CD4-positive, alpha-beta T cell treated with Interleukin-10 for 1 hour (primary cell): ENCODE results near the gene TUB.

Experiments used
- DNase-seq: peaks from one replicate; pipeline ENCODE4 v3.0.0-alpha.2; 2020

TUB gene

GRCh38 chr11:8093931-8094575, 13.0 kb downstream of the TUB start:
- no peak for DNase-seq

- DNase-seq: no peak
Measured at GRCh38 chr11:8094656-8095055, 13.6 kb downstream of the TUB start.

GRCh38 chr11:8095371-8095770, 14.4 kb downstream of the TUB start:
- no peak for DNase-seq

- no peak for DNase-seq
Measured at GRCh38 chr11:8095806-8096522, 15.0 kb downstream of the TUB start.

GRCh38 chr11:8096575-8096974, 15.6 kb downstream of the TUB start:
- no peak for DNase-seq

DNA sequence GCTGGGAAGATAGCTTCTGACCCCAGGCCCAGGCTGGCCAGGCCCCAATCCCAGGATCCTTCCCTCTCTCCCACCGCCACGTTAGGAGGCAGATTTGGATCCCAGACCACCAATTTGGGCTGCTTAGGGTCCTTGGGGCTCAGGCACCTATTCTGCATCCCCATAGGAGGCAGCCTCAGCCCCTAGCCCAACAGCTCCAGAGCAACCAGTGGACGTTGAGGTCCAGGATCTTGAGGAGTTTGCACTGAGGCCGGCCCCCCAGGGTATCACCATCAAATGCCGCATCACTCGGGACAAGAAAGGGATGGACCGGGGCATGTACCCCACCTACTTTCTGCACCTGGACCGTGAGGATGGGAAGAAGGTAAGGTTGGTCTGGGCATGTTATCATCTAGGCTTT, 16.1 kb downstream of the TUB start:
- DNase-seq: no peak

GRCh38 chr11:8097468-8097867, 16.5 kb downstream of the TUB start:
- no peak for DNase-seq

- no peak for DNase-seq
Measured at GRCh38 chr11:8097926-8098325, 16.9 kb downstream of the TUB start.

- no peak for DNase-seq
Measured at GRCh38 chr11:8098361-8098760, 17.4 kb downstream of the TUB start.

DNA sequence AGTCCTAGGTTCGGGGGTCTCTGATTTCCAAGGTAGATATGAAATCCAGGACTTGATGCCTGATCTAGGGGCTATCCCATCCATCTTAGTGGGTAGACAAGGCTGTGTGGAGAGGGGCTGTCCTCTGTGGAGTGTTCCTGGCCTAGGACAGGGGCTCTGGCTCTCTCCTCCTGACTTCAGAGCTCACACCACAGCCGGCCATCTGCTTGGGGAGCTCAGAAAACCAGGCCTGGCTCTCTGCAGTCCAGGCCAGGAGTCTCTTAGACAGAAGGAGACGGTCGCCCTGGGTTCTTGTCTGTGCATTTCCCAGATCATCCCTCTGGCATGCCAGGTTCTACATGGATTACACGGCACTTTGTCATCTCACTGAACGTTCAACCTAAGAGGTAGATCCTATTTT, 17.9 kb downstream of the TUB start:
- no peak for DNase-seq

GRCh38 chr11:8099291-8099899, 18.4 kb downstream of the TUB start:
- DNase-seq: peak; percentile 68

DNA sequence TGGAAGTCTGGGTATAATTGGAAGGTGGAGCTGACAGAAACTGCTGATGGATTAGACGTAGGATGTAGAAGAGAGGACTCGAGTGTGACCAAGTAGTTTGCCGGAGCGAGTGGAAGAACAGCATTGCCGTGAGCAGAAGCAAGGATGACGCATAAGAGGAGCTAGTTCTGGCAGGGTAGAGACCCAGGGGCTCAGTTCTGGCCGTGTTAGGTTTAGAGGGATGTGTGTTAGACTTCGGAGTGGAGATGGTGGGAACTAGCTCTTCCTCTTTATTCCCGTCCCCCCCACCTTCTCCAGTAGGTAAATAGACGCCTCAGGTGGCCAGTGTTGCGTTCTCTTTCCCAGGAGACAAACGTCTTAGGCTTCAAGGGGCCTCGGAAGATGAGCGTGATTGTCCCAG, 19.1 kb downstream of the TUB start:
- DNase-seq: no peak

DNA sequence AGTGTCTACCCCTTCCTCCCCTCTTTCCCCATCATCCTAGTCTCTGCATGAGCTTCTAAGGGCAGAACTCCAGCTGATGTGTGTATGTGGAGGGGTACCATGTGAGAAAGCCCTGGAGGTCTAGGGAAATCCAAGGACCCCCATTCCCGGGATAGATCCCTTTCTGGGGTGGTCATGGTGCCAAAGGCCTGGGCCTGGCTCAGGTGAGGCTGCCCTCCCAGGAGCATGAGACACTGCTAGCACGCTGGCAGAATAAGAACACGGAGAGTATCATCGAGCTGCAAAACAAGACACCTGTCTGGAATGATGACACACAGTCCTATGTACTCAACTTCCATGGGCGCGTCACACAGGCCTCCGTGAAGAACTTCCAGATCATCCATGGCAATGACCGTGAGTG, 19.6 kb downstream of the TUB start:
- no peak for DNase-seq

GRCh38 chr11:8101421-8101820, 20.4 kb downstream of the TUB start:
- DNase-seq: no peak

DNA sequence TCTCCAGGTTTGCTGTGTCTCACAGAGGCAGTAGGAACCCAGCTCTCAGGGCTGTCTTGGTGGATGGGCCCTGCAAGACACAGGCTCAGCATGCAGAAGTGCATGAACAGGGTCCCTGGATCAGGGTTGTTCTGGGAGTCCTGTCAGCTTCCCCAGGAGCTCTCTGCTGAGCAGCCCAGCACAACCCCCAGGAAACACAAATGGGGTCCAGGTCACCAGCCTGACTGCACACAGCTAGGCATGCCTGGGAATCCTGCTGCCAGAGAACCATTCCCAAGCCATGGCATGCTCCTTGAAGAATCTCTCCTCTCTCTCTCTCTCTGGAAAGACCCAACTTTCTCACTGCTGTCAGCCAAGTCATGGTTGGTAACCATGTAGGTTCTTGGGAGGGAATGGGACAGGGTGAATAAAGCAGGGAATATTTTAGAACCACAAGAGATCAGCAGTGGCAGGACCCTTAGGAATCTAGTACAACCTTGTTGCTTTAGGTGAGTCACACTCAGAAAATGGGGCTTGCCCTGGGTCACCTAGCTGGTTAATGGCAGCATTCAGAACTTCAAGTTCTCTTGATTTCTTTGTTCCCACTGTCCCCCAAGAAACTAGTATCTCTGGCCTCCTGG, 21.4 kb downstream of the TUB start:
- no peak for DNase-seq

GRCh38 chr11:8102965-8103364, 22.0 kb downstream of the TUB start:
- no peak for DNase-seq

GRCh38 chr11:8103909-8104308, 22.9 kb downstream of the TUB start:
- DNase-seq: no peak

GRCh38 chr11:8105133-8105532, 24.1 kb downstream of the TUB start:
- DNase-seq: no peak

DNA sequence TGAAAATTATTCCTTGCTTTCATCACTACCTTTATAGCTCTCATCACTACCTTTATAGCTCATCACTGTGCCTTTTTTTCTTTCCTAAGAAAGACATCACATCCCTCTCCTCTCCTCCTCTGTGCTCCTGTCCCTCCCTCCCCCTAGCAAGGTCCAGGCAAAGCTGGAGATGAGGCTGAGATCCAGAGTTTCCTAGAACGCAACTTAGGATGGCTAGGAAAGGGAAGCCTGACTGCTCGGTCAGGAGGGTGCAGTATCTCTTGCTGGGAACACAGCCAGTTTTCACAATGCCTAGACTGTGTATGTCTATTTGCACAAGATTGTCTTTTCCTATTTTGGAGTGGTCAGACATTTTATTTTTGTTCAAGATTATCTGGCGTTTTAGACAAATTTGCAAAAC, 24.7 kb downstream of the TUB start:
- DNase-seq: no peak

GRCh38 chr11:8106679-8107078, 25.7 kb downstream of the TUB start:
- DNase-seq: no peak

GRCh38 chr11:8107642-8108041, 26.6 kb downstream of the TUB start:
- DNase-seq: no peak

GRCh38 chr11:8108421-8108820, 27.4 kb downstream of the TUB start:
- no peak for DNase-seq

GRCh38 chr11:8109675-8110074, 28.7 kb downstream of the TUB start:
- no peak for DNase-seq

- no peak for DNase-seq
Measured at GRCh38 chr11:8110396-8110795, 29.4 kb downstream of the TUB start.
